Testis (tissue), 2 donors: Measurements from ENCODE around the gene FBXO31.

Source experiments
- POLR2A ChIP-seq: fragments of 450-650 bp; IDR thresholded peaks from one replicate; pipeline ENCODE4 v1.6.1; 2017; ENCODE audit warnings: antibody characterized with exemption, mild to moderate bottlenecking, moderate library complexity
- TF ChIP-seq, protein P1 (sequence below), 3 experiments: fragments of 450-650 bp in 2 of 3; fragments of 200-600 bp in 1 of 3; sonication (generic) in 1 of 3; IDR thresholded peaks; one replicate each; pipeline ENCODE4 v1.5.1; 2016 to 2019; ENCODE audit warnings: antibody characterized with exemption in 3 of 3, mild to moderate bottlenecking in 2 of 3, moderate library complexity in 1 of 3

DNA sequence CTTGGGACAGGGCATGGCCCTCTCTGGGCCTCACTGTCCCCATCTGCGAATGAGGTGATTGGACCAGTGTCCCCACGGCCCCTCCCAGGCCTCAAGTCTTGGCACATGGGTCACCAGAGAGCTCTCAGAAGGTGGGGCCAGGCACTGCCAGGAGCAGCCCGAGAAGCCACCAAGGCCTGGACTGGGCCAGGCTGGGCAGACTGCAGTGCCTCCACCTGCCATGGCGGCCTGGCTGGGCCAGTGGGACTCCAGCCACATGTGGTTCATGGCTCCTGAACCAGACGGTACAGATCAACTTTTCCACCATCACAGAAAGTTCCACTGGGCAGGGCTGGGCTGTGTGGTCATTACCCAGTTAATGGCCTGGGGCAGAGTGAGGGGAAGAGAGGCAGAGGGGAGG is 86.2 kb downstream of the FBXO31 start:
- TF ChIP-seq, protein P1, sequence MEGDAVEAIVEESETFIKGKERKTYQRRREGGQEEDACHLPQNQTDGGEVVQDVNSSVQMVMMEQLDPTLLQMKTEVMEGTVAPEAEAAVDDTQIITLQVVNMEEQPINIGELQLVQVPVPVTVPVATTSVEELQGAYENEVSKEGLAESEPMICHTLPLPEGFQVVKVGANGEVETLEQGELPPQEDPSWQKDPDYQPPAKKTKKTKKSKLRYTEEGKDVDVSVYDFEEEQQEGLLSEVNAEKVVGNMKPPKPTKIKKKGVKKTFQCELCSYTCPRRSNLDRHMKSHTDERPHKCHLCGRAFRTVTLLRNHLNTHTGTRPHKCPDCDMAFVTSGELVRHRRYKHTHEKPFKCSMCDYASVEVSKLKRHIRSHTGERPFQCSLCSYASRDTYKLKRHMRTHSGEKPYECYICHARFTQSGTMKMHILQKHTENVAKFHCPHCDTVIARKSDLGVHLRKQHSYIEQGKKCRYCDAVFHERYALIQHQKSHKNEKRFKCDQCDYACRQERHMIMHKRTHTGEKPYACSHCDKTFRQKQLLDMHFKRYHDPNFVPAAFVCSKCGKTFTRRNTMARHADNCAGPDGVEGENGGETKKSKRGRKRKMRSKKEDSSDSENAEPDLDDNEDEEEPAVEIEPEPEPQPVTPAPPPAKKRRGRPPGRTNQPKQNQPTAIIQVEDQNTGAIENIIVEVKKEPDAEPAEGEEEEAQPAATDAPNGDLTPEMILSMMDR (IDR thresholded peaks at IDR 0.05) = no peak
- TF ChIP-seq POLR2A = no peak
